CD4-positive, alpha-beta T cell treated with Interleukin-15 for 4 hours (primary cell): ENCODE results near the gene ZEB2.
A peak's percentile ranks its signal among the peaks of the same experiment; 100 is the strongest.

Experiments used
- DNase-seq: peaks from one replicate; pipeline ENCODE4 v3.0.0-alpha.2; 2020; ENCODE audit warnings: low spot score

ZEB2 gene

GRCh38 chr2:144512891-144513351 is 7.0 kb downstream of the ZEB2 start:
- no peak for DNase-seq

GRCh38 chr2:144512470-144512869 is 7.4 kb downstream of the ZEB2 start:
- no peak for DNase-seq

- no peak for DNase-seq
Measured at GRCh38 chr2:144511937-144512336, 8.0 kb downstream of the ZEB2 start.

- DNase-seq: no peak
Measured at GRCh38 chr2:144511226-144511810, 8.6 kb downstream of the ZEB2 start.

GRCh38 chr2:144510294-144510991 is 9.5 kb downstream of the ZEB2 start:
- DNase-seq: peak; percentile 60

GRCh38 chr2:144509879-144510221 is 10.1 kb downstream of the ZEB2 start:
- DNase-seq: no peak

- no peak for DNase-seq
Measured at GRCh38 chr2:144509001-144509878, 10.7 kb downstream of the ZEB2 start.

GRCh38 chr2:144508172-144508851 is 11.6 kb downstream of the ZEB2 start:
- no peak for DNase-seq

- no peak for DNase-seq
Measured at GRCh38 chr2:144507441-144508171, 12.3 kb downstream of the ZEB2 start.

- peak; percentile 44 for DNase-seq
Measured at GRCh38 chr2:144505245-144505831, 14.6 kb downstream of the ZEB2 start.

GRCh38 chr2:144504218-144504641 is 15.7 kb downstream of the ZEB2 start:
- no peak for DNase-seq

GRCh38 chr2:144503242-144503641 is 16.7 kb downstream of the ZEB2 start:
- no peak for DNase-seq

GRCh38 chr2:144502369-144502768 is 17.6 kb downstream of the ZEB2 start:
- DNase-seq: no peak

- DNase-seq: no peak
Measured at GRCh38 chr2:144501627-144502026, 18.3 kb downstream of the ZEB2 start.

GRCh38 chr2:144501118-144501517 is 18.8 kb downstream of the ZEB2 start:
- DNase-seq: no peak

GRCh38 chr2:144500563-144500962 is 19.4 kb downstream of the ZEB2 start:
- no peak for DNase-seq

- DNase-seq: no peak
Measured at GRCh38 chr2:144498277-144498676, 21.6 kb downstream of the ZEB2 start.

- DNase-seq: no peak
Measured at GRCh38 chr2:144496977-144497598, 22.8 kb downstream of the ZEB2 start.

- DNase-seq: no peak
Measured at GRCh38 chr2:144496092-144496976, 23.6 kb downstream of the ZEB2 start.
